Neural cell (in vitro differentiated cells): ENCODE data around the gene EEIG2. TPM values are rescaled to one million over a fixed set of nuclear protein-coding genes. Genes with fewer than 3 reads are reported as not detected.

Source experiments
- polyA plus RNA-seq: library from polyadenylated mRNA; depleted of rRNA; stranded (reverse); fragments of >200 nt; gene quantifications from 2 replicates; pipeline ENCODE4 v1.2.3, GENCODE V29; 2014

The EEIG2 gene
- polyA plus RNA-seq, 1 donor from 2014 or later = 13.1 TPM

Other genes starting within 250 kb of the EEIG2 start
- not detected in 2 replicates for gene NBPF6, start 109.8 kb upstream of the EEIG2 start, polyA plus RNA-seq
- gene HENMT1, start 101.0 kb downstream of the EEIG2 start, polyA plus RNA-seq = 2.6 and 4.1 TPM in 2 replicates
- gene PRPF38B, start 132.2 kb downstream of the EEIG2 start, polyA plus RNA-seq = 24.5 and 31.9 TPM in 2 replicates
- gene FNDC7, start 152.8 kb downstream of the EEIG2 start, polyA plus RNA-seq = not detected in 2 replicates
- gene STXBP3, start 186.6 kb downstream of the EEIG2 start, polyA plus RNA-seq = 29.6 and 39.3 TPM in 2 replicates